Stimulated activated CD8-positive, alpha-beta memory T cell treated with anti-CD3 and anti-CD28 coated beads, Interleukin-12 subunit alpha, Interleukin-12 subunit beta, amount 100 ng/mL, for 1 hour (primary cell): ENCODE data around the gene MAP2K2.
A peak's percentile ranks its signal among the peaks of the same experiment; 100 is the strongest.

Source experiments
- DNase-seq: peaks from one replicate; pipeline ENCODE4 v3.0.0-alpha.2; 2020; ENCODE audit warnings: low read depth

The MAP2K2 gene

GRCh38 chr19:4077800-4078684, 45.9 kb downstream of the MAP2K2 start:
- DNase-seq: no peak

GRCh38 chr19:4077007-4077374, 46.9 kb downstream of the MAP2K2 start:
- no peak for DNase-seq

GRCh38 chr19:4075373-4075772, 48.5 kb downstream of the MAP2K2 start:
- DNase-seq: no peak

GRCh38 chr19:4071610-4072009, 52.3 kb downstream of the MAP2K2 start:
- no peak for DNase-seq

GRCh38 chr19:4069331-4069959, 54.5 kb downstream of the MAP2K2 start:
- no peak for DNase-seq

DNA sequence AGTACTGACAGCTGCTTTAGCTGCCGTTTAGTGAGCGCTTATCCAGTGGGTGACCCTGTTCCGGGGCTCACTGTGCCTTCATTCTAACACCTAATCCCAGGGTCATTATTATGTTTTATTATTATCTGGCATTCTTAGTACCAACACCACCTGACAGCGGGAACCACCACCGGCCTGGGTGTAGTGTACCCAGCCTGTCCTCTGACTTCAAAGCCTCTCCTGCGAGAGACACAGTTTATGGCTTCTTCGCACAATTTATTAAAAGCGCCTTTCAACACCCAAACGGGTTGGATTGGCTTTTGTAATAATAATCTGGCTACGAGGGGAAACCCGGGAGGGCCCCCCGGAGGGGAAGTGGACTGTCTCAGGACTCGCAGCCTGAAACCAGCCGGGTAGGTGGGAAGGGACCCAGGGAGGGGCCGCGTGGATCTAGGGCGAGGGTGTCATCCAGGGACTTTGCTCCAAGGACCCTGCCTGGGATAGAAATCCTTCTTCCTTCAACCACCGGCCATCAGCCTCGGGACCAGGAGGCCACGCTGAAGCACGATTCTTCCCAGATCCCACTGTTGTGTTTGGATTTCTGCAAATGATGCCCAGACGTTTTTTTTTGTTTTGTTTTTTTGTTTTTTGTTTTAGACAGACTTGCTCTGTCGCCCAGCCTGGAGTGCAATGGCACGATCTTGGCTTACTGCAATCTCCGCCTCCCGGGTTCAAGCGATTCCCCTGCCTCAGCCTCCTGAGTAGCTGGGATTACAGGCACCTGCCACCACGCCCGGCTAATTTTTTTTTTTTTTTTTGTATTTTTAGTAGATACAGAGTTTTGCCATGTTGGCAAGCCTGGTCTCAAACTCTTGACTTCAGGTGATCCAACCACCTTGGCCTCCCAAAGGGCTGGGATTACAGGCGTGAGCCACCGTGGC, 55.6 kb downstream of the MAP2K2 start:
- DNase-seq: no peak

- DNase-seq: no peak
Measured at GRCh38 chr19:4067396-4068046, 56.4 kb downstream of the MAP2K2 start.

GRCh38 chr19:4066682-4067395, 57.1 kb downstream of the MAP2K2 start, which contains the start of gene ZBTB7A:
TSS of gene ZBTB7A (minus strand) at chr19:4066899. CDS start at chr19:4055232, 11,667 bp downstream.
- DNase-seq: peak; percentile 68

DNA sequence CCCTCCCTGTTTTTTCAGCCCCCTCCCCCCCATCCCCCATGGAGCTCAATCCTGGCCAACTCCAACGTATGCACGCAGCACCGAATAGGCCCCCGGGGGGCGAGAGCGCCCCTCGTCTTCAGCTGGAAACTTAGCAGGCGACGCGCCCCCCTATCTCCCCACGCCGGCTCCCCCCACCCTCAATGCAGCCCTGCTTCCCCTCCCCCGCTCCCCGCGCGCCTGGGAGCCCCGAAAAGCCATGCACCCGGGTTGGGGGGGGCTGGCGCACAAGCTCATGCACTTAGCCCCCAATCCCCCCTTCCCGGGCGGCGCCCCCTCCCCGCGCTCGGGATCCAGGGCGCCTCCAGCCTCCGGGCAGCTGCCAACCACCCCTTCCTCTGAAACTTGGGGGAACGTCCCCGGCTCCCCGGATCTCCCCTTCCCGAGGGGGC, 57.7 kb downstream of the MAP2K2 start:
- DNase-seq: no peak

- DNase-seq: peak; percentile 91
Measured at GRCh38 chr19:4065430-4066175, 58.3 kb downstream of the MAP2K2 start.

DNA sequence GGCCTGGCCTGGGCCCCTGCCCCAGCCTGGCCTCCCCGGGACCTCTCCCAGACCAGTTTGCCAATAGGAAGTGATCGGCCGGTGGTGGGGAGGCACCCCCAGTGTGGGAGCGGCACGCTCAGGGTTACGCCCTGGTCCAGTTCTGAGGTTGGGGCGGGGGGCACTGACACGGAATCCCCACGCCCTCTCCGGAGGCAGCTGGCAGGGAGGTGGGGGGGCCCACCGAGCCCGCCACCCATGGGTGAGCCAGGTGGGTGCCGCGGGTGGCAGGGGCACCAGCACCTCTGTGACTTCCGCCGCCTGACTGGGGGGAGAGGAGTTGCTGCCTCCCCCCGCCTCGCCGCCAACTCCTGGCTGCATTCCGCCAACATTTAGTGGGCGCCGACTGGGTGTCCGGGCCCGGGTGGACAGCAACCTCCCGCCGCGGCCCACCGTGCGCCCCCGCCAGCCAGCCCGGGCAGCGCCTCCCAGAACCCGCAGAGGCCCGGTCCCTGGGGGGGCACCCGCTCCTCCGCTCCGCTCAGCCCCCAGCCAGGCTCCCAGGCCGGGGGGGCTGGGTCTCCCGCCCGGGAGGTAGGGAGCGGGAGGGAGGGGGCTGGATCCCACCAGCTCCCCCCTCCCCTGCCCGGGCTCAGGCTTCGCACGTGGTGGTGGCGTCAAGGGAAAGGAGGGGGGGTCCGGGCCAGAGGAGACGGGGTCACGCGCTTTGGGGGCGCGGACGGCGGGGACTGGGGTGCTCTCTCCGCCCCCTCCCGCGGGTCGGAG, 59.2 kb downstream of the MAP2K2 start:
- no peak for DNase-seq

GRCh38 chr19:4064149-4064495, 59.8 kb downstream of the MAP2K2 start:
- DNase-seq: no peak

GRCh38 chr19:4063369-4064148, 60.4 kb downstream of the MAP2K2 start:
- no peak for DNase-seq

DNA sequence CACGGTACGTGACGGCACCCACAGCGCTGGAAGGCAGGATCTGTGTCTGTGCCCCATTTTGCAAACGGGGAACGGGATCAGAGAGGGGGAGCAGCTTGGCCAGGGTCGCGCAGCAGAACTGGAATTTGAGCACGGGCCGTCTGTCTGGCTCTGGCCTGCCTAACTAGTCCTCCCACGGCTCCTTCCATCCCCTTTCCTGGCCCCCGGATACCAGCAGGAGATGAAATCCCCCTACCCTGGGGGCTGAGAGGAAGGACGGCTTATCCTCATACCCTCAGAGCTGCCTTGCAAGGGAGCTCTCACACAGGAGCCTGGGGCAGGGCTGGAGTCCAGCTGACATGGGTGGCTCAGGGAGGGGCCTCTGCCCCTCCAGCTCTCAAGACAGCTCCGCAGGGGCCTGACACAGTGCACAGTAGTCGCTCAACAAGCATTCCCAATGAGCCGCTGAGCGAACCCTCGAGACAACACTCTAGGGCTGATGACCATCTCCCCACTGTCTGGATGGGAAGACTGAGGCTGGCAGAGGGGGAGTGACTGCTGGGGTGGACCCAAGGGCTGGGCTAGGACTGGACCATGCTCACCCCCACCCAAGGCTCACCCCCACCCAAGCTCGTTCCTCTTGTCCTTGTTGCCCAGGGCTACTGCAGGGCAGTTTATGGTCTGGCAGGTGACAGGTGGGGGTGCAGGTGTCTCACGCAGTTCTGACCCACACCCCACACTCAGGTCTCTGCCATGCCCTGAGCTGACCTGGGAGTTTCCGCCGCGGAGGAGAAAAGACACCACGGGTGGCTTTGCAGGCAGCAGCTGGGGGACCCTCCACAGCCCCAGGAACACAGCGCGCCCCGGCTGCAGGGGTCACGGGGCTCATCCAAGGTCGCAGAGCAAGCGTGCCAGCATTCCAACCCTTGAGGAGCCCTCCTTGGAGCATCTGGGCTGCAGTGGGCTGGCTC, 61.2 kb downstream of the MAP2K2 start:
- no peak for DNase-seq

DNA sequence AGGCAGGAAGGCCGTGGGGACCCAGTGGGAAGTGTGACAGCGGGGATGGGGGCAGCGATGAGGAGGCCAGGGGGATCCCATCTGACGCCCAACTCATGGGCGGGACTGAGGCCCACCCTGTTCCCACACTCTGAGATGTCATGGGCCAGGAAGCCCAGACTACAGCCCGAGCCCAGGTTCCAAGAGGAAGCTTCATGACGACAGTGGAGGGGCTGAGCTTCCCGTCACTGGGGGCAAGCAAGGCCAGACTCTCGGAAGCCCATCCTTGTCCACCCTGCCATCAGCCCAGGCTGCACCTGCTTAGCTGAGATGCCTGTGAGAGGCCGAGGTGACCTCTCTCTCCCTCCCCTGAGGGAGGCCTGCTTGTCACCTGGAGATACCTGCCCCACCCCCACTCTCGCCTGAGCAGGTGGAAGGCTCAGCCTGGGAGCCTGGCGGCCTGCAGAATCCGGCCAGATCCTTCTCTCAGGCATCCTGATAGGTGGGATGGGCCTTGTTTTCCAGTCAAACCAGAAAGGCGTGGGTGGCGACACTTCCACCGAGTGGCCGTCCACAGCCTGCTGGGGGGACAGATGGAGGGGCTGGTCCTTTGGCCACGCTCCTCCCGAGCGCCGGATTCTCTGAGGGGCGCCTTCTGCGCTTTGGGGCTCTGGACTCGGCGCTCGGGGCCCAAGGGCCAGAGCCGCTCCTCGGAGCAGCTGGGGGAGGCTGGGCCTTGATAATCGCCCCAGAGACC, 62.1 kb downstream of the MAP2K2 start:
- no peak for DNase-seq

GRCh38 chr19:4061178-4061682, 62.7 kb downstream of the MAP2K2 start:
- DNase-seq: no peak
